ENCODE data around the gene EHBP1.

Gene EHBP1

DNA sequence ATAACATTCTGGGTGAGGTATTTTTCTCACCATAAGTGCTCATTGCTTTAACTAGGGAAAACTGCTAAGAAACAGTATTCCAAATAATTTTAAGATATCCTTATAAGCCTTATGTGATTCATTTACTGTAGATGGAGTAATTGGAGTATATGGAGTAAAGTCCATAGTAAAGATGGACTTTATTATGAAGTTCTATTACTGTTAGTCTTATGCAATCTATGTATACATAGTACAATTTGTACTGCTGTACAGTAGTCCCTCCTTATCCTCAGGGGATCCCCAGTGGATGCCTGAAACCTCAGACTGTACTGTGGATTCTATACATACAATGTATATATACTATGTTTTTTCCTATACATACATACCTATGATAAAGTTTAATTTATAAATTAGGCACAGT lies 304.0 kb downstream of the EHBP1 start:
- no peak overlapping the region for H2AFZ ChIP-seq (ENCODE audit: low read length)
- no peaks in the 10 kb centered on the region for H3K79me1 ChIP-seq (ENCODE audit: low read depth, low read length)
- peaks cover 0 to 4% of the 10 kb centered on the region in 2 donors for H3K36me3 ChIP-seq (replicated peaks in 1 of 2; ENCODE audit: control insufficient read depth in 2 of 2, insufficient read depth in 2 of 2, low read length in 2 of 2)
- no peak overlapping the region for H2BK12ac ChIP-seq (ENCODE audit: low read length)
- H3K23ac ChIP-seq (ENCODE audit: low read depth, low read length, poor library complexity) = no peak overlapping the region
- no peak overlapping the region for H3K18ac ChIP-seq (ENCODE audit: low read length)
- H2BK15ac ChIP-seq (ENCODE audit: low read length) = no peak overlapping the region
- H2AK5ac ChIP-seq (ENCODE audit: low read depth, low read length) = no peak overlapping the region
- H3K4me3 ChIP-seq (ENCODE audit: low read length in 2 of 2) = no peak overlapping the region
- no peak for DNase-seq (ENCODE audit: low spot score)
- no peak overlapping the region for H4K91ac ChIP-seq (ENCODE audit: low read depth, low read length, poor library complexity)
- H3K9ac ChIP-seq (ENCODE audit: low read depth, low read length, poor library complexity) = no peak overlapping the region
- no peaks in the 10 kb centered on the region for H3K9me3 ChIP-seq (replicated peaks in 1 of 2; ENCODE audit: control insufficient read depth in 2 of 2, insufficient read depth in 1 of 2, low read depth in 1 of 2, low read length in 2 of 2)
- H3K27ac ChIP-seq (replicated peaks; ENCODE audit: low read length) = no peak overlapping the region
- no peak overlapping the region for H3K4me2 ChIP-seq (ENCODE audit: insufficient read depth, low read length, poor library complexity, severe bottlenecking)
- no peak overlapping the region for H2BK120ac ChIP-seq (ENCODE audit: low read depth, low read length)
- H3K4me1 ChIP-seq (ENCODE audit: control insufficient read depth in 2 of 2, insufficient read depth in 1 of 2, low read depth in 1 of 2, low read length in 2 of 2) = peaks cover 3 to 50% of the 10 kb centered on the region in 2 donors
- no peak overlapping the region for H4K8ac ChIP-seq (ENCODE audit: low read depth, low read length)
- no peak overlapping the region for H3K14ac ChIP-seq (ENCODE audit: low read length)
- no peak overlapping the region for H3K4ac ChIP-seq (ENCODE audit: low read length)
- no peak overlapping the region for H2BK5ac ChIP-seq (ENCODE audit: low read length)
- H3K27me3 ChIP-seq (ENCODE audit: control insufficient read depth in 3 of 3, insufficient read depth in 3 of 3, low read depth in 1 of 3, low read length in 3 of 3) = no peaks in the 10 kb centered on the region

DNA sequence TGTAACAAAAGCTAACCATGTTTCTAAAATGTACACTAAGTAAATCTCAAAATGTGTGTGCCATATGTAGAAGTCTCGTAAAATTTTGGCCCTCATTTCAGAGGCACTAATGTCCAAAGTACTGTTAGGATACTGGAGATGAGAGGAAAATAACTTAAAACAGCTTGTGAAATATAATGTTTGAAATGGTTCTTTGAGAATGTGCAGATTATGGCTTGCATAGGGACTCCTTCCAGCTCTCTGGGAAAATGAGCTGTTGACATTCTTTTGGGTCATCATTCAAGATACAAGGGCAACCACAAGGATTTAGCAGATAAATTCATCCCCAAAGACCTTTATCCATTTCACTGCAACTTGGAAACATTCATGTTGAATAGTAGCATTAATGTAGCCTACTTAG lies 307.0 kb downstream of the EHBP1 start:
- WGBS, 2 donors (ENCODE audit: extremely low coverage in 2 of 2, insufficient read length in 2 of 2, insufficient replicate concordance in 1 of 2) = no CpG with 5 or more reads among the region's 1 CpG
- no peak overlapping the region for H3K27ac ChIP-seq (replicated peaks; ENCODE audit: low read length)
- H3K79me1 ChIP-seq (ENCODE audit: low read depth, low read length) = no peaks in the 10 kb centered on the region
- H3K4me1 ChIP-seq (ENCODE audit: control insufficient read depth in 2 of 2, insufficient read depth in 1 of 2, low read depth in 1 of 2, low read length in 2 of 2) = peaks cover 3 to 37% of the 10 kb centered on the region in 2 donors
- H3K4ac ChIP-seq (ENCODE audit: low read length) = no peak overlapping the region
- H3K23ac ChIP-seq (ENCODE audit: low read depth, low read length, poor library complexity) = no peak overlapping the region
- no peak overlapping the region for H2AFZ ChIP-seq (ENCODE audit: low read length)
- no peak overlapping the region for H3K4me3 ChIP-seq (ENCODE audit: low read length in 2 of 2)
- H3K18ac ChIP-seq (ENCODE audit: low read length) = no peak overlapping the region
- H2BK120ac ChIP-seq (ENCODE audit: low read depth, low read length) = no peak overlapping the region
- H3K14ac ChIP-seq (ENCODE audit: low read length) = no peak overlapping the region
- no peaks in the 10 kb centered on the region for H3K27me3 ChIP-seq (ENCODE audit: control insufficient read depth in 3 of 3, insufficient read depth in 3 of 3, low read depth in 1 of 3, low read length in 3 of 3)
- H3K4me2 ChIP-seq (ENCODE audit: insufficient read depth, low read length, poor library complexity, severe bottlenecking) = no peak overlapping the region
- H2BK15ac ChIP-seq (ENCODE audit: low read length) = no peak overlapping the region
- H4K8ac ChIP-seq (ENCODE audit: low read depth, low read length) = no peak overlapping the region
- H3K36me3 ChIP-seq (replicated peaks in 1 of 2; ENCODE audit: control insufficient read depth in 2 of 2, insufficient read depth in 2 of 2, low read length in 2 of 2) = no peaks in the 10 kb centered on the region
- H3K9ac ChIP-seq (ENCODE audit: low read depth, low read length, poor library complexity) = no peak overlapping the region
- no peak overlapping the region for H4K91ac ChIP-seq (ENCODE audit: low read depth, low read length, poor library complexity)
- H2BK5ac ChIP-seq (ENCODE audit: low read length) = no peak overlapping the region
- H2AK5ac ChIP-seq (ENCODE audit: low read depth, low read length) = no peak overlapping the region
- H2BK12ac ChIP-seq (ENCODE audit: low read length) = no peak overlapping the region
- H3K9me3 ChIP-seq (replicated peaks in 1 of 2; ENCODE audit: control insufficient read depth in 2 of 2, insufficient read depth in 1 of 2, low read depth in 1 of 2, low read length in 2 of 2) = no peaks in the 10 kb centered on the region
- no peak for DNase-seq (ENCODE audit: low spot score)

- H3K79me1 ChIP-seq (ENCODE audit: low read depth, low read length) = no peaks in the 10 kb centered on the region
- no peak overlapping the region for H2BK120ac ChIP-seq (ENCODE audit: low read depth, low read length)
- H3K27ac ChIP-seq (replicated peaks; ENCODE audit: low read length) = peak overlapping the region; percentile 87
- H3K9ac ChIP-seq (ENCODE audit: low read depth, low read length, poor library complexity) = no peak overlapping the region
- H2BK12ac ChIP-seq (ENCODE audit: low read length) = no peak overlapping the region
- H3K23ac ChIP-seq (ENCODE audit: low read depth, low read length, poor library complexity) = no peak overlapping the region
- H2AK5ac ChIP-seq (ENCODE audit: low read depth, low read length) = no peak overlapping the region
- no peaks in the 10 kb centered on the region for H3K27me3 ChIP-seq (ENCODE audit: control insufficient read depth in 3 of 3, insufficient read depth in 3 of 3, low read depth in 1 of 3, low read length in 3 of 3)
- no peak overlapping the region for H2BK15ac ChIP-seq (ENCODE audit: low read length)
- H2AFZ ChIP-seq (ENCODE audit: low read length) = peak overlapping the region; percentile 67
- no peak overlapping the region for H3K18ac ChIP-seq (ENCODE audit: low read length)
- no peak overlapping the region for H3K14ac ChIP-seq (ENCODE audit: low read length)
- no peak overlapping the region for H3K4ac ChIP-seq (ENCODE audit: low read length)
- no peak overlapping the region for H2BK5ac ChIP-seq (ENCODE audit: low read length)
- no peak overlapping the region for H3K4me3 ChIP-seq (ENCODE audit: low read length in 2 of 2)
- no peak overlapping the region for H4K8ac ChIP-seq (ENCODE audit: low read depth, low read length)
- H3K36me3 ChIP-seq (replicated peaks in 1 of 2; ENCODE audit: control insufficient read depth in 2 of 2, insufficient read depth in 2 of 2, low read length in 2 of 2) = no peaks in the 10 kb centered on the region
- no peak overlapping the region for H4K91ac ChIP-seq (ENCODE audit: low read depth, low read length, poor library complexity)
- peak; percentile 48 for DNase-seq (ENCODE audit: low spot score)
- H3K4me2 ChIP-seq (ENCODE audit: insufficient read depth, low read length, poor library complexity, severe bottlenecking) = peak overlapping the region; percentile 31
- no peaks in the 10 kb centered on the region for H3K9me3 ChIP-seq (replicated peaks in 1 of 2; ENCODE audit: control insufficient read depth in 2 of 2, insufficient read depth in 1 of 2, low read depth in 1 of 2, low read length in 2 of 2)
- peaks cover 3 to 28% of the 10 kb centered on the region in 2 donors for H3K4me1 ChIP-seq (ENCODE audit: control insufficient read depth in 2 of 2, insufficient read depth in 1 of 2, low read depth in 1 of 2, low read length in 2 of 2)
- WGBS, 2 donors (ENCODE audit: extremely low coverage in 2 of 2, insufficient read length in 2 of 2, insufficient replicate concordance in 1 of 2) = no CpG with 5 or more reads among the region's 8 CpGs
Observed at GRCh38 chr2:63013438-63013837, 307.9 kb downstream of the EHBP1 start.

DNA sequence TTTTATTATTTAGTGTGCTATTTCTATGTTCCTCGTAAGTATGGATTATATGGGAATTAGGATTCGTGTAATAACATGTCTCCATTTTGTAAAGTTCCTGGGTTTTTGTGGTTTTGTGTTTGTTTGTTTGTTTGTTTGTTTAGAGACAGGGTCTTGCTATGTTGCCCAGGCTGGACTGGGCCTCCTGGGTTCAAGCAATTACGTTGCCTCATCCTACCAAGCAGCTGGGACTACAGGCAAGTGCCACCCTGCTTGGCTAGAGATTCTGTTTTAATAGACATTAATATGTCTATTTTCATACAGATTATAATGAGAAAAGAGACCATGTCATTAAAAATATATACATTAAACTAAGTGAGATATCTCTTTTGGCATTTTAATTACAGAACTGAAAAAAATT lies 309.9 kb downstream of the EHBP1 start:
- Histone ChIP-seq H3K23ac (ENCODE audit: low read depth, low read length, poor library complexity) (no peak overlapping the region), H3K4ac (ENCODE audit: low read length) (no peak overlapping the region), H3K27ac (replicated peaks; ENCODE audit: low read length) (no peak overlapping the region), H3K79me1 (ENCODE audit: low read depth, low read length) (no peaks in the 10 kb centered on the region), H3K36me3 (replicated peaks in 1 of 2; ENCODE audit: control insufficient read depth in 2 of 2, insufficient read depth in 2 of 2, low read length in 2 of 2) (no peaks in the 10 kb centered on the region), H2AFZ (ENCODE audit: low read length) (no peak overlapping the region), H3K4me1 (ENCODE audit: control insufficient read depth in 2 of 2, insufficient read depth in 1 of 2, low read depth in 1 of 2, low read length in 2 of 2) (peaks cover 3 to 25% of the 10 kb centered on the region in 2 donors), H3K14ac (ENCODE audit: low read length) (no peak overlapping the region), H2BK120ac (ENCODE audit: low read depth, low read length) (no peak overlapping the region), H3K9ac (ENCODE audit: low read depth, low read length, poor library complexity) (no peak overlapping the region), H2BK12ac (ENCODE audit: low read length) (no peak overlapping the region), H2AK5ac (ENCODE audit: low read depth, low read length) (no peak overlapping the region), H2BK15ac (ENCODE audit: low read length) (no peak overlapping the region), H3K27me3 (ENCODE audit: control insufficient read depth in 3 of 3, insufficient read depth in 3 of 3, low read depth in 1 of 3, low read length in 3 of 3) (no peaks in the 10 kb centered on the region), H3K9me3 (replicated peaks in 1 of 2; ENCODE audit: control insufficient read depth in 2 of 2, insufficient read depth in 1 of 2, low read depth in 1 of 2, low read length in 2 of 2) (no peaks in the 10 kb centered on the region), H3K4me2 (ENCODE audit: insufficient read depth, low read length, poor library complexity, severe bottlenecking) (no peak overlapping the region), H4K91ac (ENCODE audit: low read depth, low read length, poor library complexity) (no peak overlapping the region), H3K18ac (ENCODE audit: low read length) (no peak overlapping the region), H3K4me3 (ENCODE audit: low read length in 2 of 2) (no peak overlapping the region), H4K8ac (ENCODE audit: low read depth, low read length) (no peak overlapping the region), H2BK5ac (ENCODE audit: low read length) (no peak overlapping the region)
- WGBS, 2 donors (ENCODE audit: extremely low coverage in 2 of 2, insufficient read length in 2 of 2, insufficient replicate concordance in 1 of 2) = no CpG with 5 or more reads among the region's 3 CpGs
- DNase-seq (ENCODE audit: low spot score) = no peak
